Measurements from ENCODE around the gene DDX55. TPM values are rescaled to one million over a fixed set of nuclear protein-coding genes. Genes with fewer than 3 reads are reported as not detected.
A peak's percentile ranks its signal among the peaks of the same experiment; 100 is the strongest.

Gene DDX55
- total and polyA plus RNA-seq, 2 of the 13 experiments (the other 11 are each of a cell fraction or from before 2014, with no cell fraction given) = 22.2 to 37.0 TPM

DNA sequence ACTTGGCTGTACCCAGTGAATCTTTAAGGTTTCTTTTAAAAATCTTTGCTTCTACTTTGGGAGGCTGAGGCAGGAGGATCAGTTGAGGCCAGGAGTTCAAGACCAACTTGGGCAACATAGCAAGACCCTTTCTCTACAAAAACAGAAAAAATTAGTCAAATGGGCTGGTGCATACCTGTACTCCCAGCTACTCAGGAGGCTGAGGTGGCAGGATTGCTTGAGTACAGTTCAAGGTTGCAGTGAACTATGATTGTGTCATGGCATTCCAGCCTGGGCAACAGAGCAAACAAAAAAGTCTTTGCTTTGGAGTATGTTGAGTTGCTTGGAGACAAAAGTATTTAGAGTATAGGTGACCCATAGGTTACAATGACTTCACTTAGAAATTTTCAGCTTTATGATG, 6.2 kb upstream of the DDX55 start (continued):
- TF ChIP-seq, protein P1, sequence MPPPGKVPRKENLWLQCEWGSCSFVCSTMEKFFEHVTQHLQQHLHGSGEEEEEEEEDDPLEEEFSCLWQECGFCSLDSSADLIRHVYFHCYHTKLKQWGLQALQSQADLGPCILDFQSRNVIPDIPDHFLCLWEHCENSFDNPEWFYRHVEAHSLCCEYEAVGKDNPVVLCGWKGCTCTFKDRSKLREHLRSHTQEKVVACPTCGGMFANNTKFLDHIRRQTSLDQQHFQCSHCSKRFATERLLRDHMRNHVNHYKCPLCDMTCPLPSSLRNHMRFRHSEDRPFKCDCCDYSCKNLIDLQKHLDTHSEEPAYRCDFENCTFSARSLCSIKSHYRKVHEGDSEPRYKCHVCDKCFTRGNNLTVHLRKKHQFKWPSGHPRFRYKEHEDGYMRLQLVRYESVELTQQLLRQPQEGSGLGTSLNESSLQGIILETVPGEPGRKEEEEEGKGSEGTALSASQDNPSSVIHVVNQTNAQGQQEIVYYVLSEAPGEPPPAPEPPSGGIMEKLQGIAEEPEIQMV (CRISPR knock-in tag; IDR thresholded peaks at IDR 0.05; ENCODE audit: low read depth) = no peak
- TF ChIP-seq SNAPC2 (CRISPR knock-in tag; IDR thresholded peaks at IDR 0.05) = no peak
- TF ChIP-seq, protein P2, sequence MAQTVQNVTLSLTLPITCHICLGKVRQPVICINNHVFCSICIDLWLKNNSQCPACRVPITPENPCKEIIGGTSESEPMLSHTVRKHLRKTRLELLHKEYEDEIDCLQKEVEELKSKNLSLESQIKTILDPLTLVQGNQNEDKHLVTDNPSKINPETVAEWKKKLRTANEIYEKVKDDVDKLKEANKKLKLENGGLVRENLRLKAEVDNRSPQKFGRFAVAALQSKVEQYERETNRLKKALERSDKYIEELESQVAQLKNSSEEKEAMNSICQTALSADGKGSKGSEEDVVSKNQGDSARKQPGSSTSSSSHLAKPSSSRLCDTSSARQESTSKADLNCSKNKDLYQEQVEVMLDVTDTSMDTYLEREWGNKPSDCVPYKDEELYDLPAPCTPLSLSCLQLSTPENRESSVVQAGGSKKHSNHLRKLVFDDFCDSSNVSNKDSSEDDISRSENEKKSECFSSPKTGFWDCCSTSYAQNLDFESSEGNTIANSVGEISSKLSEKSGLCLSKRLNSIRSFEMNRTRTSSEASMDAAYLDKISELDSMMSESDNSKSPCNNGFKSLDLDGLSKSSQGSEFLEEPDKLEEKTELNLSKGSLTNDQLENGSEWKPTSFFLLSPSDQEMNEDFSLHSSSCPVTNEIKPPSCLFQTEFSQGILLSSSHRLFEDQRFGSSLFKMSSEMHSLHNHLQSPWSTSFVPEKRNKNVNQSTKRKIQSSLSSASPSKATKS (CRISPR knock-in tag; IDR thresholded peaks at IDR 0.05) = no peak
- TF ChIP-seq, protein P3, sequence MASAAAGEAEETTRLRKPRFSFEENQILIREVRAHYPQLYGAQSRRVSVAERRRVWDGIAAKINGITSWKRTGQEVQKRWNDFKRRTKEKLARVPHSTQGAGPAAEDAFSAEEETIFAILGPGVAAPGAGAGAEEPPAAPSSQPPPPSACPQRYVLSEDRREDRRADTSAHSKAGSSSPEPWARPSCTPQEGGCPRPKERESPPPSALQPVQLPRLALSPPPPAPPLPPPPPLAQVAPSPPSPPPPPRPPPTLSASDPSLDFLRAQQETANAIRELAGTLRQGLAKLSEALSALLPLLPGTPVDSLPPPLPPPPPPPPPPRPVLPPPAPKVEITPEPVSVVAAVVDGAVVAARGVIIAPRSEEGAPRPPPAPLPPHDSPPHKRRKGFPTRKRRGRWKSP (CRISPR knock-in tag; IDR thresholded peaks at IDR 0.05) = no peak
- no peak for TF ChIP-seq ZNF33A (CRISPR knock-in tag; IDR thresholded peaks at IDR 0.05; ENCODE audit: borderline replicate concordance)
- TF ChIP-seq NCOA1 (CRISPR knock-in tag; IDR thresholded peaks at IDR 0.05) = no peak
- TF ChIP-seq HNRNPH1 (optimal IDR thresholded peaks at IDR 0.05; ENCODE audit: low read depth, low read length) = no peak
- peak; percentile 70 for TF ChIP-seq RFX3 (CRISPR knock-in tag; IDR thresholded peaks at IDR 0.05)
- TF ChIP-seq TARDBP (CRISPR knock-in tag; IDR thresholded peaks at IDR 0.05) = peak; percentile 65; the same call in 1 of the 2 replicates
- no peak for TF ChIP-seq TMF1 (CRISPR knock-in tag; IDR thresholded peaks at IDR 0.05; ENCODE audit: low read depth)
- TF ChIP-seq HNRNPUL1 (IDR thresholded peaks at IDR 0.05; ENCODE audit: low read depth, low read length) = no peak
- no peak for TF ChIP-seq ZNF337 (CRISPR knock-in tag; IDR thresholded peaks at IDR 0.05; ENCODE audit: borderline replicate concordance, low read depth)
- TF ChIP-seq TCF7 (IDR thresholded peaks at IDR 0.05; ENCODE audit: low read depth) = 0 out of 2 replicates have a peak, but pooled peaks have one; percentile 32
- TF ChIP-seq, protein P4, sequence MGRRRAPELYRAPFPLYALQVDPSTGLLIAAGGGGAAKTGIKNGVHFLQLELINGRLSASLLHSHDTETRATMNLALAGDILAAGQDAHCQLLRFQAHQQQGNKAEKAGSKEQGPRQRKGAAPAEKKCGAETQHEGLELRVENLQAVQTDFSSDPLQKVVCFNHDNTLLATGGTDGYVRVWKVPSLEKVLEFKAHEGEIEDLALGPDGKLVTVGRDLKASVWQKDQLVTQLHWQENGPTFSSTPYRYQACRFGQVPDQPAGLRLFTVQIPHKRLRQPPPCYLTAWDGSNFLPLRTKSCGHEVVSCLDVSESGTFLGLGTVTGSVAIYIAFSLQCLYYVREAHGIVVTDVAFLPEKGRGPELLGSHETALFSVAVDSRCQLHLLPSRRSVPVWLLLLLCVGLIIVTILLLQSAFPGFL (CRISPR knock-in tag; IDR thresholded peaks at IDR 0.05) = no peak
- no peak for TF ChIP-seq ZNF282 (IDR thresholded peaks at IDR 0.05; ENCODE audit: partially characterized antibody)
- no peak for TF ChIP-seq ZNF773 (CRISPR knock-in tag; IDR thresholded peaks at IDR 0.05; ENCODE audit: borderline replicate concordance)
- TF ChIP-seq JUN (CRISPR knock-in tag; IDR thresholded peaks at IDR 0.05) = 0 out of 2 replicates have a peak, but pooled peaks have one; percentile 41
- no peak for TF ChIP-seq PHF20 (CRISPR knock-in tag; IDR thresholded peaks at IDR 0.05)
- TF ChIP-seq, protein P5, sequence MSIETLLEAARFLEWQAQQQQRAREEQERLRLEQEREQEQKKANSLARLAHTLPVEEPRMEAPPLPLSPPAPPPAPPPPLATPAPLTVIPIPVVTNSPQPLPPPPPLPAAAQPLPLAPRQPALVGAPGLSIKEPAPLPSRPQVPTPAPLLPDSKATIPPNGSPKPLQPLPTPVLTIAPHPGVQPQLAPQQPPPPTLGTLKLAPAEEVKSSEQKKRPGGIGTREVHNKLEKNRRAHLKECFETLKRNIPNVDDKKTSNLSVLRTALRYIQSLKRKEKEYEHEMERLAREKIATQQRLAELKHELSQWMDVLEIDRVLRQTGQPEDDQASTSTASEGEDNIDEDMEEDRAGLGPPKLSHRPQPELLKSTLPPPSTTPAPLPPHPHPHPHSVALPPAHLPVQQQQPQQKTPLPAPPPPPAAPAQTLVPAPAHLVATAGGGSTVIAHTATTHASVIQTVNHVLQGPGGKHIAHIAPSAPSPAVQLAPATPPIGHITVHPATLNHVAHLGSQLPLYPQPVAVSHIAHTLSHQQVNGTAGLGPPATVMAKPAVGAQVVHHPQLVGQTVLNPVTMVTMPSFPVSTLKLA (IDR thresholded peaks at IDR 0.05) = no peak
- TF ChIP-seq, protein P6, sequence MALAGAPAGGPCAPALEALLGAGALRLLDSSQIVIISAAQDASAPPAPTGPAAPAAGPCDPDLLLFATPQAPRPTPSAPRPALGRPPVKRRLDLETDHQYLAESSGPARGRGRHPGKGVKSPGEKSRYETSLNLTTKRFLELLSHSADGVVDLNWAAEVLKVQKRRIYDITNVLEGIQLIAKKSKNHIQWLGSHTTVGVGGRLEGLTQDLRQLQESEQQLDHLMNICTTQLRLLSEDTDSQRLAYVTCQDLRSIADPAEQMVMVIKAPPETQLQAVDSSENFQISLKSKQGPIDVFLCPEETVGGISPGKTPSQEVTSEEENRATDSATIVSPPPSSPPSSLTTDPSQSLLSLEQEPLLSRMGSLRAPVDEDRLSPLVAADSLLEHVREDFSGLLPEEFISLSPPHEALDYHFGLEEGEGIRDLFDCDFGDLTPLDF (CRISPR knock-in tag; IDR thresholded peaks at IDR 0.05) = no peak
- TF ChIP-seq, protein P7, sequence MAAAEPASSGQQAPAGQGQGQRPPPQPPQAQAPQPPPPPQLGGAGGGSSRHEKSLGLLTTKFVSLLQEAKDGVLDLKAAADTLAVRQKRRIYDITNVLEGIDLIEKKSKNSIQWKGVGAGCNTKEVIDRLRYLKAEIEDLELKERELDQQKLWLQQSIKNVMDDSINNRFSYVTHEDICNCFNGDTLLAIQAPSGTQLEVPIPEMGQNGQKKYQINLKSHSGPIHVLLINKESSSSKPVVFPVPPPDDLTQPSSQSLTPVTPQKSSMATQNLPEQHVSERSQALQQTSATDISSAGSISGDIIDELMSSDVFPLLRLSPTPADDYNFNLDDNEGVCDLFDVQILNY (CRISPR knock-in tag; conservative IDR thresholded peaks at IDR 0.05) = no peak
- TF ChIP-seq POLR2AphosphoS2 (IDR thresholded peaks at IDR 0.05; ENCODE audit: low read depth, low read length) = no peak; the same call in 1 of the 2 replicates

Measured in HepG2 (cell line).